H1 (cell line): ENCODE data around the gene ATXN2. TPM values are rescaled to one million over a fixed set of nuclear protein-coding genes. Genes with fewer than 3 reads are reported as not detected.

ENCODE experiments used
- CTCF ChIA-PET: fragments of 300-600 bp; sonication (Branson Sonifier 250); formaldehyde crosslinking; loops from one replicate; lab custom pipeline; 2021; ENCODE audit not compliant: partially characterized antibody; lab: Charles Lee
- POLR2A ChIA-PET: fragments of 300-600 bp; sonication (Branson Sonifier 250); formaldehyde crosslinking; loops from one replicate; lab custom pipeline; 2021; ENCODE audit warnings: inconsistent platforms; ENCODE audit not compliant: partially characterized antibody; lab: Charles Lee
- DNase-seq, 2 experiments: peaks; one replicate each; pipeline versions ENCODE4 v3.0.0 to v3.0.0-alpha.2; 2010 to 2022; ENCODE audit warnings: low spot score in 2 of 2, low read depth in 1 of 2, mixed read lengths in 1 of 2
- FAIRE-seq: peaks from 2 replicates; lab custom pipeline; 2011; peaks lifted over from hg19 to GRCh38; lab: Jason Lieb, UNC
- H2AFZ ChIP-seq: 2 replicates; pipeline ENCODE4 v1.8.1; 2012; ENCODE audit warnings: low read length, inconsistent platforms
- H2AK5ac ChIP-seq: 2 replicates; pipeline ENCODE4 v1.6.1; 2013; ENCODE audit warnings: low read depth, low read length
- H2BK120ac ChIP-seq: replicated peaks from 2 replicates; pipeline ENCODE3; 2013; ENCODE audit warnings: low read depth, low read length, inconsistent platforms
- H2BK12ac ChIP-seq: 2 replicates; pipeline ENCODE4 v1.6.1; 2013; ENCODE audit warnings: low read depth, low read length
- H2BK15ac ChIP-seq: 2 replicates; pipeline ENCODE4 v1.6.1; 2013; ENCODE audit warnings: low read length
- H2BK20ac ChIP-seq: 2 replicates; pipeline ENCODE4 v1.6.1; 2013; ENCODE audit warnings: low read length
- H2BK5ac ChIP-seq: 2 replicates; pipeline ENCODE4 v1.6.1; 2013; ENCODE audit warnings: low read depth, low read length
- H3K14ac ChIP-seq: 2 replicates; pipeline ENCODE4 v1.6.1; 2013; ENCODE audit warnings: inconsistent platforms; ENCODE audit not compliant: insufficient read length
- H3K18ac ChIP-seq: 2 replicates; pipeline ENCODE4 v1.6.1; 2013; ENCODE audit warnings: low read length; ENCODE audit errors: extremely low read depth
- H3K23ac ChIP-seq: 2 replicates; pipeline ENCODE4 v1.6.1; 2013; ENCODE audit warnings: inconsistent platforms; ENCODE audit not compliant: insufficient read length
- H3K23me2 ChIP-seq: 2 replicates; pipeline ENCODE4 v1.6.1; 2013; ENCODE audit warnings: low read depth, low read length
- H3K27ac ChIP-seq: 2 replicates; pipeline ENCODE4 v1.6.1; 2011; ENCODE audit warnings: low read depth, low read length, inconsistent platforms
- H3K27me3 ChIP-seq, 4 experiments: replicated peaks in 1 of 4; 1 replicate in 1 of 4; 2 replicates in 3 of 4; pipeline versions ENCODE4 v1.6.1 to v1.8.1; 2011 to 2013; ENCODE audit warnings: low read length in 3 of 4, mild to moderate bottlenecking in 3 of 4, inconsistent platforms in 2 of 4, mixed read lengths in 2 of 4, moderate library complexity in 1 of 4; ENCODE audit not compliant: control insufficient read depth in 3 of 4, insufficient read depth in 3 of 4; ENCODE audit errors: extremely low read depth in 1 of 4
- H3K36me3 ChIP-seq, 4 experiments: 2 replicates each; pipeline versions ENCODE4 v1.6.1 to v1.8.1; 2011 to 2013; ENCODE audit warnings: mild to moderate bottlenecking in 4 of 4, low read length in 3 of 4, moderate library complexity in 2 of 4, control low read depth in 1 of 4, inconsistent platforms in 1 of 4; ENCODE audit not compliant: insufficient read depth in 4 of 4, control insufficient read depth in 2 of 4
- H3K4ac ChIP-seq: replicated peaks from 2 replicates; pipeline ENCODE3; 2013; ENCODE audit warnings: low read length, low read depth, mixed read lengths, inconsistent platforms; ENCODE audit not compliant: insufficient read length
- H3K4me1 ChIP-seq, 4 experiments: replicated peaks in 1 of 4; 1 replicate in 1 of 4; 2 replicates in 3 of 4; pipeline versions ENCODE4 v1.6.1 to v1.8.1; 2011 to 2013; ENCODE audit warnings: low read length in 3 of 4, inconsistent platforms in 2 of 4, mixed read lengths in 1 of 4; ENCODE audit not compliant: insufficient read depth in 4 of 4, control insufficient read depth in 3 of 4
- H3K4me2 ChIP-seq, 2 experiments: 2 replicates each; pipeline versions ENCODE4 v1.6.1 to v1.8.1; 2011 to 2013; ENCODE audit warnings: low read depth in 2 of 2, low read length in 2 of 2, control low read depth in 1 of 2, inconsistent platforms in 1 of 2, mild to moderate bottlenecking in 1 of 2; ENCODE audit not compliant: insufficient read depth in 1 of 2
- H3K4me3 ChIP-seq, 4 experiments: fragments of 200-600, 300-600 bp in 1 of 4; sonication (generic), shearing (Covaris generic), sonication (Bioruptor Twin) in 1 of 4; 2 replicates each; pipeline versions ENCODE4 v1.5.1 to v1.8.1; 2011 to 2016; ENCODE audit warnings: low read length in 4 of 4, low read depth in 3 of 4, control low read depth in 2 of 4, inconsistent platforms in 2 of 4, mild to moderate bottlenecking in 2 of 4, mixed read lengths in 1 of 4, moderate library complexity in 1 of 4; ENCODE audit not compliant: insufficient read depth in 2 of 4; ENCODE audit errors: extremely low read depth in 1 of 4
- H3K56ac ChIP-seq: replicated peaks from 2 replicates; pipeline ENCODE3; 2013; ENCODE audit warnings: low read depth, mild to moderate bottlenecking, mixed read lengths, low read length, inconsistent platforms; ENCODE audit not compliant: insufficient read length
- H3K79me1 ChIP-seq: 2 replicates; pipeline ENCODE4 v1.6.1; 2013; ENCODE audit warnings: low read depth, low read length, control low read depth
- H3K79me2 ChIP-seq, 2 experiments: 2 replicates each; pipeline versions ENCODE4 v1.6.1 to v1.8.1; 2012 to 2013; ENCODE audit warnings: low read length in 2 of 2, mild to moderate bottlenecking in 2 of 2, inconsistent platforms in 1 of 2; ENCODE audit not compliant: insufficient read depth in 2 of 2, control insufficient read depth in 1 of 2
- H3K9ac ChIP-seq, 4 experiments: replicated peaks in 1 of 4; 1 replicate in 1 of 4; 2 replicates in 3 of 4; pipeline versions ENCODE4 v1.6.1 to v1.8.1; 2011 to 2013; ENCODE audit warnings: low read depth in 3 of 4, low read length in 3 of 4, control low read depth in 2 of 4, mild to moderate bottlenecking in 2 of 4, moderate library complexity in 2 of 4, inconsistent platforms in 1 of 4; ENCODE audit errors: extremely low read depth in 1 of 4
- H3K9me3 ChIP-seq, 2 experiments: 2 replicates each; pipeline versions ENCODE4 v1.6.1 to v1.8.1; 2012 to 2013; ENCODE audit warnings: mild to moderate bottlenecking in 2 of 2, moderate library complexity in 2 of 2, control low read depth in 1 of 2, inconsistent platforms in 1 of 2, low read depth in 1 of 2, low read length in 1 of 2, mixed read lengths in 1 of 2; ENCODE audit not compliant: insufficient read depth in 2 of 2
- H4K20me1 ChIP-seq, 2 experiments: replicated peaks in 1 of 2; 2 replicates each; pipeline versions ENCODE3 to v1.8.1; 2011 to 2013; ENCODE audit warnings: inconsistent platforms in 2 of 2, low read length in 2 of 2, mild to moderate bottlenecking in 1 of 2; ENCODE audit not compliant: insufficient read depth in 2 of 2, control insufficient read depth in 1 of 2
- H4K5ac ChIP-seq: 2 replicates; pipeline ENCODE4 v1.6.1; 2013; ENCODE audit warnings: low read length, low read depth, mixed read lengths, inconsistent platforms; ENCODE audit not compliant: insufficient read length
- H4K8ac ChIP-seq: 2 replicates; pipeline ENCODE4 v1.8.0; 2013; ENCODE audit warnings: mild to moderate bottlenecking, moderate library complexity, low read length, inconsistent platforms; ENCODE audit not compliant: insufficient read depth; ENCODE audit errors: extremely low read depth
- H4K91ac ChIP-seq: replicated peaks from 2 replicates; pipeline ENCODE3; 2013; ENCODE audit warnings: low read length, mixed read lengths, inconsistent platforms; ENCODE audit not compliant: insufficient read length
- CREB1 ChIP-seq: IDR thresholded peaks from 2 replicates; pipeline ENCODE4 v1.6.1; 2012; ENCODE audit warnings: inconsistent platforms
- EGR1 ChIP-seq: IDR thresholded peaks from 2 replicates; pipeline ENCODE4 v1.6.1; 2011; ENCODE audit warnings: low read depth, low read length, borderline replicate concordance
- GTF2F1 ChIP-seq: IDR thresholded peaks from 2 replicates; pipeline ENCODE4 v1.6.1; 2012; ENCODE audit warnings: low read depth, low read length, improper control_type of control experiment, borderline replicate concordance
- MAX ChIP-seq: IDR thresholded peaks from 2 replicates; pipeline ENCODE4 v1.6.1; 2012; ENCODE audit warnings: inconsistent platforms
- USF2 ChIP-seq: IDR thresholded peaks from 2 replicates; pipeline ENCODE4 v1.6.1; 2011; ENCODE audit warnings: low read length, improper control_type of control experiment
- WGBS, 2 experiments: shearing (Covaris generic) in 1 of 2; methylation state at CpG; one replicate each; pipeline versions ENCODE4 v1.1.6 to v1.1.7; 2013 to 2015; ENCODE audit warnings: low lambda C conversion rate in 2 of 2, mixed read lengths in 2 of 2, inconsistent platforms in 1 of 2, low coverage in 1 of 2, missing lambda C conversion rate in 1 of 2; ENCODE audit not compliant: insufficient replicate concordance in 2 of 2, insufficient coverage in 1 of 2, insufficient read length in 1 of 2; ENCODE audit errors: extremely low coverage in 1 of 2, missing lambda C conversion rate in 1 of 2; 5-methylcytosine and 5-hydroxymethylcytosine counted together
- polyA plus RNA-seq, 7 experiments: library from polyadenylated mRNA; depleted of rRNA in 3 of 7; stranded (reverse) in 5 of 7; unstranded in 2 of 7; fragments of >200 nt in 5 of 7; fragments of 200-250 nt in 2 of 7; gene quantifications; 1 replicate in 5 of 7; 2 replicates in 1 of 7; 4 replicates in 1 of 7; pipeline versions ENCODE4 v1.2.1 to v1.2.3, GENCODE V29; 2011 to 2013; ENCODE audit warnings: missing spikeins in 2 of 7, mixed read lengths in 2 of 7
- total RNA-seq: library from RNA; stranded (reverse); fragmentation: NEBNext Ultra II Directional; extraction: Animal tissue kit (Norgen Biotek cat#: 25700); gene quantifications from 2 replicates; pipeline ENCODE4 v1.2.1, GENCODE V29; 2021

The ATXN2 gene
- total and polyA plus RNA-seq, 2 of the 8 experiments (the other 6 are each of a cell fraction or from before 2014, with no cell fraction given): 46.6 to 80.7 TPM

- Histone ChIP-seq H3K56ac (no peak overlapping the region), H2BK120ac (no peak overlapping the region), H2BK5ac (no peak overlapping the region), H4K20me1 (peaks cover 0 to 6% of the 10 kb centered on the region in 2 experiments), H2BK20ac (no peak overlapping the region), H3K23me2 (no peaks in the 10 kb centered on the region), H3K4me1 (no peaks in the 10 kb centered on the region), H2BK15ac (no peak overlapping the region), H2AFZ (no peak overlapping the region), H3K9me3 (no peaks in the 10 kb centered on the region), H3K36me3 (peaks cover 10 to 31% (median 26%) of the 10 kb centered on the region in 4 experiments), H3K79me2 (no peaks in the 10 kb centered on the region), H3K27me3 (no peaks in the 10 kb centered on the region), H4K91ac (no peak overlapping the region), H3K4me3 (no peak overlapping the region), H3K79me1 (no peaks in the 10 kb centered on the region; the same call in 1 of the 2 replicates), H3K14ac (no peak overlapping the region), H3K9ac (no peak overlapping the region), H4K5ac (no peak overlapping the region), H3K27ac (no peak overlapping the region), H3K18ac (no peak overlapping the region), H2AK5ac (no peak overlapping the region), H3K4ac (no peak overlapping the region), H3K23ac (no peak overlapping the region), H3K4me2 (no peak overlapping the region), H4K8ac (no peak overlapping the region), H2BK12ac (no peak overlapping the region)
- ChIA-PET CTCF (interaction anchor here (0.6 to 31.7 kb wide), 5 partner anchors 17 to 524 kb away, joined by 3 to 838 read pairs (median 3); partner anchors contain the start of gene SH2B3), POLR2A (no interaction called here)
- peak in 1 of 2 experiments; percentile 16 for DNase-seq
- FAIRE-seq: no peak
- WGBS, 2 experiments: 91% methylated on average over 6 of the region's 6 CpGs; no CpG with 5 or more reads in 1 of the 2 experiments
- TF ChIP-seq EGR1: no peak
- no peak for TF ChIP-seq GTF2F1
- no peak for TF ChIP-seq USF2
- TF ChIP-seq CREB1: no peak
- no peak for TF ChIP-seq MAX
These were observed 140.5 kb downstream of the ATXN2 start for GRCh38 chr12:111458546-111459172.
